T-helper 2 cell treated with Interferon-gamma antibody and Interleukin-4, amounts not matched to agents 5 μg/mL and 100 μg/mL, for 36 hours (primary cell): Measurements from ENCODE around the gene SLC26A3.

Experiments
- DNase-seq: peaks from one replicate; pipeline ENCODE4 v3.0.0; 2021; ENCODE audit warnings: low spot score
- H3K27ac Mint-ChIP-seq: one replicate; pipeline ENCODE4 v1.8.0; 2021; ENCODE audit warnings: mild to moderate bottlenecking, mixed read lengths
- H3K27me3 Mint-ChIP-seq: one replicate; pipeline ENCODE4 v1.8.0; 2021; ENCODE audit warnings: low read depth, mixed read lengths
- H3K36me3 Mint-ChIP-seq: one replicate; pipeline ENCODE4 v1.8.0; 2021; ENCODE audit warnings: low read depth, mixed read lengths
- H3K4me1 Mint-ChIP-seq: one replicate; pipeline ENCODE4 v1.8.0; 2021; ENCODE audit warnings: low read depth, mixed read lengths
- H3K4me3 Mint-ChIP-seq: one replicate; pipeline ENCODE4 v1.8.0; 2022; ENCODE audit warnings: mild to moderate bottlenecking, moderate library complexity, mixed read lengths
- H3K9me3 Mint-ChIP-seq: one replicate; pipeline ENCODE4 v1.8.0; 2021; ENCODE audit warnings: mixed read lengths

SLC26A3 gene

DNA sequence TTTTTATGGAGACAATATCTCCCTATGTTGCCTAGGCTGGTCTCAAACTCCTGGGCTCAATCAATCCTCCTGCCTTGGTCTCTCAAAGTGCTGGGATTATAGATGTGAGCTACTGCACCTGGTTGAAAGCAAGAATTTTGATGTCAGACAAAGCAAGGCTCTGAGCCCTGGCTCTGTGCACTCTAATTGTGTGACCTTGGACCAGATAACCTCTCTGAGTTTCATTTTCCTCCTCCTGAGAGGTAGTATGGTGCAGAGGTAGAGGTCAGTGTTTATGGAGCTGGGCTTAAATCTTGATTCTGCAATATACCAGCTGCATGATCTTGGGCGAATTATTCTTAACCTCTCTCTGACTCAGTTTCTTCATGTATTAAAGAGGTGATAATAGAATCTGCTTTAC is 31.4 kb upstream of the SLC26A3 start:
- H3K27ac Mint-ChIP-seq, result no peak overlapping the region
- no peak for DNase-seq
- peaks cover 9% of the 10 kb centered on the region for H3K27me3 Mint-ChIP-seq
- H3K4me3 Mint-ChIP-seq, result no peak overlapping the region
- no peaks in the 10 kb centered on the region for H3K9me3 Mint-ChIP-seq
- no peaks in the 10 kb centered on the region for H3K36me3 Mint-ChIP-seq
- peaks cover 2% of the 10 kb centered on the region for H3K4me1 Mint-ChIP-seq

DNA sequence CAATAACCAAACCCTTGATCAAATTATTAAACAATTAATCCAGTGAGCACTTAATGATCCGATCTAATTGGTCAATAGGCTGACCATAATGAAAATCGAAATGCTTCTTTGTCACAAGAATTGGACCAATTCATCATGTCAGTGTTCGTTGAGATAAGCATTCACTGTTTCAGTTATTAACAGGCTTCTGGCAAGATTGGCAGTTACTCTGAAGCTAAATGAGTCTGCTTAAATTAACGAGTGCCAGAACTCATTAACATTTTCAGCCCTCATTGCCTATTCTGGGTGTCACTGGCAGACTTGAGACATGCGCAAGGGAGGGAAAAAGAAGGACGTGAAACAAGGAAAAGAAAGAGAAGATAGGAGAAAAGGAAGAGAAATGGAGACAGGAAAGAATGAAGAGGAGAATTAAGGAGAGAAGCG is 30.7 kb upstream of the SLC26A3 start:
- H3K9me3 Mint-ChIP-seq, result no peaks in the 10 kb centered on the region
- peaks cover 10% of the 10 kb centered on the region for H3K27me3 Mint-ChIP-seq
- no peak for DNase-seq
- H3K4me1 Mint-ChIP-seq, result peaks cover 2% of the 10 kb centered on the region
- H3K27ac Mint-ChIP-seq, result no peak overlapping the region
- no peak overlapping the region for H3K4me3 Mint-ChIP-seq
- H3K36me3 Mint-ChIP-seq, result no peaks in the 10 kb centered on the region

DNA sequence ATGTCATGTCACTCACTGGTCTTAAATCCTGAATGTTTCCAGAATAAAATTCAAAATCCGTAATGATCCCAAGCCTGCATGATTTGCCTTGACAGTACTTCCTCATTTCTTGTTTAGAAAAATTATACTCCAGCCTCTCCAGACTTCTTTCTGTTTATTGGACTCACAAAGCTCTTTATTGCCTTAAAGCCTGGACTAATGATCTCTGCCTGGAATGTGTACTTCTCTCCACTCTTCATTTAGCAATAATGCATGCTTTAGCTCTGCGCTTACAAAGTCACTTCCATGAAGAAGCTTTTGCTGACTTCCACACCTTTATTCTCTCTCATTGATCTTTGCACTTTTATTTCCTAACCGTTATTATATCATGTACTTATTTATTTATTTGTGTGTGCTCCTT is 27.4 kb upstream of the SLC26A3 start:
- peaks cover 11% of the 10 kb centered on the region for H3K27me3 Mint-ChIP-seq
- no peak overlapping the region for H3K27ac Mint-ChIP-seq

DNA sequence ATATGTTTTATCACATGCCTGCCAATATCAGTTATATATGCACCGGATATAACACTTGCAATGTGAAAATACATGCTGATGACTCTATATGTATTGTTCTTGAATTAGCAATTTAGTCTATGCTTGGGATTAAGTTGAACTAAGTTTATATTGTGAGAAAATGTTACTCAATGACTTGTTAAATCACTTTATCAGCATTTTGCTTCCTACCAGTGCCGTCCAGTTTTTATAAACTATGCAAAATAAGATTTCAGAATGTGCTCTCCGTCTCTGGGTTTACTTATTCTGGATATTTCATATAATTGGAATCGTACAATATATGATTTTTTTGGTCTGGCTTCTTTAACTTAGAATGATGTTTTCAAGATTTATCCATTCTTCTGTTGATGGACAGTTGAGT is 25.5 kb upstream of the SLC26A3 start:
- DNase-seq, result no peak
- Mint-ChIP-seq H3K4me1 (no peaks in the 10 kb centered on the region), H3K4me3 (no peak overlapping the region), H3K27ac (no peak overlapping the region), H3K36me3 (no peaks in the 10 kb centered on the region), H3K9me3 (peaks cover 4% of the 10 kb centered on the region), H3K27me3 (peaks cover 8% of the 10 kb centered on the region)

More for the DNA sequence above, 27.4 kb upstream of the SLC26A3 start:
- Mint-ChIP-seq H3K4me3 (no peak overlapping the region), H3K9me3 (no peaks in the 10 kb centered on the region), H3K4me1 (no peaks in the 10 kb centered on the region), H3K36me3 (no peaks in the 10 kb centered on the region)
- DNase-seq, result no peak

DNA sequence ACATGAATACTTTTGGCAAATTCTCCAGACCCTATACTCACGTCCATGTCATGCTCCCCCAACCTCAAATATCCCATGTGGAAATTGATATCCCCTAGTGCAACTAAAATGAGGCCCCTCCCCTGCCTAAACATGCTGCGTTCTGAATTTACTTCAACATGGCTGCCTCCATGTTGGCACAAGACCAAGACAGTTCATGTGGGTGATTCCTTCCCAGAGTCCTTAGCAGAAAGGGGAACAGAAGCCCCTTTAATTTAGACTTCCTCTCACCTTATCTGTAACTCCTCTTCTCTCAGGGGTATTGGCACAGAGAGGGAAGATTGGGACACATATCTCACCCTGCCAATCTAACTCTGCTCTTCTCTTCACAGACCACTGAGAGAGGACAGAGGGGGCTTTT is 24.5 kb upstream of the SLC26A3 start:
- H3K27ac Mint-ChIP-seq, result no peak overlapping the region
- peaks cover 8% of the 10 kb centered on the region for H3K27me3 Mint-ChIP-seq
- peaks cover 4% of the 10 kb centered on the region for H3K9me3 Mint-ChIP-seq
- H3K4me1 Mint-ChIP-seq, result no peaks in the 10 kb centered on the region
- DNase-seq, result no peak
- no peaks in the 10 kb centered on the region for H3K36me3 Mint-ChIP-seq
- H3K4me3 Mint-ChIP-seq, result no peak overlapping the region

DNA sequence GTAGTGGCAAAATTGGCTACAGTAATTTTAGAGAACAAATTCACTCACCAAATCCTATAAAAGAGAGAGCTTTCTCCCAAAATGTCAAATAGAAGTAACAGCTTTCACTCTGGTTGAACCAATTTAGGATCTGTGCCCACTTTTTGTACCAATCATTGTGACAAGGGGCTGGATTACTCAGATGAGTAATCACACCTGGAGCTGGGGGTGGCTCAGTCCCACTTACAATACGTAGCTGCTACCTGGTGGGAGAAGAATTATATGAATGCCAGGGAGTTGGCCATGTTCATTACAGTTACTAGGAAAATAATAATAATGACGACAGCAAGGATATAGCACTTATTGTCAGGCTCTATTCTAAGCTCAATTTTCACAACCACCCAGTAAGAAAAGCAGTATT is 23.4 kb upstream of the SLC26A3 start:
- Mint-ChIP-seq H3K4me1 (no peaks in the 10 kb centered on the region), H3K9me3 (peaks cover 4% of the 10 kb centered on the region)
- DNase-seq, result no peak

DNA sequence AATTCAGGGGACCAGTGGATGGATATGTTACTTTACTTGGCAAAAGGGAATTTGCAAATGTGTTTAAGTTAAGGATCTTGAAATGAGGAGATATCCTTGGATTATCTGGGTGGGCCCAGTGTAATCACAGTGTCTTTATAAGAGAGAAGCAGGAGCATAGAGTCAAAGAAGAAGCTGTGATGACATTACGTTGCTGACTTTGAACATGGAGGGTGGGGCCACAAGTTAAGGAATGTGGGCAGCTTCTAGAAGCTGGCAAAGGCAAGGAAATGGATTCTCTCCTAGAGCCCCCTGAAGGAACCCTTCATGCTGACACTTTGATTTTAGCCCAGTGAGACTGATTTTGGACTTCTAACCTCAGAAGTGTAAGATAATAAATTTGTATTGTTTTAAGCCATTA is 21.8 kb upstream of the SLC26A3 start:
- Mint-ChIP-seq H3K9me3 (peaks cover 4% of the 10 kb centered on the region), H3K4me1 (no peaks in the 10 kb centered on the region)
- no peak for DNase-seq

More for the DNA sequence above, 23.4 kb upstream of the SLC26A3 start:
- no peaks in the 10 kb centered on the region for H3K36me3 Mint-ChIP-seq
- H3K27ac Mint-ChIP-seq, result no peak overlapping the region
- H3K27me3 Mint-ChIP-seq, result peaks cover 5% of the 10 kb centered on the region
- no peak overlapping the region for H3K4me3 Mint-ChIP-seq

DNA sequence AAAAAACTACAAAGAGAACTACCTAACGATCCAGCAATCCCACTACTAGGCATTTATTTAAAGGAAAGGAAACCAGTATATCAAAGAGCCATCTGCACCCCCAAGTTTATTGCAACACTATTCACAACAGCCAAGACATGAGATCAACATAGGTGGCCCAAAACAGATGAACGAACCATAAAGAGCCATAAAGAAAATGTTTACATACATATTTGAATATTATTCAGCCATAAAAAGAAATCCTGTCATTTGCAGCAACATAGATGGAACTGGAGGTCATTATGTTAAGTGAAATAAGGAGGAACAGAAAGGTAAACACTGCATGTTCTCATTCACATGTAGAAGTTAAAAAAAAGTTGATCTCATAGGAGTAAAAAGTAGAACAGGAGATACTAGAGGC is 15.6 kb upstream of the SLC26A3 start:
- peaks cover 7% of the 10 kb centered on the region for H3K27me3 Mint-ChIP-seq
- H3K27ac Mint-ChIP-seq, result no peak overlapping the region
- H3K9me3 Mint-ChIP-seq, result no peaks in the 10 kb centered on the region
- no peak for DNase-seq
- H3K4me3 Mint-ChIP-seq, result no peak overlapping the region
- no peaks in the 10 kb centered on the region for H3K36me3 Mint-ChIP-seq
- H3K4me1 Mint-ChIP-seq, result peaks cover 9% of the 10 kb centered on the region

More for the DNA sequence above, 21.8 kb upstream of the SLC26A3 start:
- Mint-ChIP-seq H3K36me3 (no peaks in the 10 kb centered on the region), H3K27ac (no peak overlapping the region), H3K4me3 (no peak overlapping the region), H3K27me3 (peaks cover 5% of the 10 kb centered on the region)

DNA sequence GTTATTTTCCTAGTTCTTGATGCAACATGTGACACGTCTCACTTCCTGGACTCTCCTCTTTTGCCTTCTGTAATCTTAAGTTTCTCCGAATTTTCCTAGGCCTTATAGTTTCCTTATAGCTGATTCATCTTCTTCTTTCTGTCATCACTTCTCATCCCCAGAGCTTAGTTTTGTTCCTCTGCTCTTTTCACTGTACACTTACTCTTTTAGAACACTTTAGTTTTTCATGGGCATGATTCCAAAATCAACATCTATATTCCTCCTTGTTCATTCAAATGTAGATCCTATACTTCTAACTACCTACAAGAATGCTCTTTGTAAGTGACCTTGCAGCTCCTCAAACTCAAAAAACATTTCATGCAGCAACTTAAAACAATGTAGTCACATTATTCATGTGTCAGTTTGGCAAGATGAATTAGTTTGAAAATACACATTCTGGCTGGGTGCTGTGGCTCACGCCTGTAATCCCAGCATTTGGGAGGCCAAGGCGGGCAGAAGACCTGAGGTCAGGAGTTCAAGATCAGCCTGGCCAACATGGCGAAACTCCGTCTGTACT is 13.1 kb upstream of the SLC26A3 start:
- no peaks in the 10 kb centered on the region for H3K9me3 Mint-ChIP-seq
- H3K4me1 Mint-ChIP-seq, result peaks cover 9% of the 10 kb centered on the region
- H3K4me3 Mint-ChIP-seq, result no peak overlapping the region
- no peaks in the 10 kb centered on the region for H3K36me3 Mint-ChIP-seq
- H3K27ac Mint-ChIP-seq, result peak overlapping the region; percentile 29
- no peak for DNase-seq
- H3K27me3 Mint-ChIP-seq, result peaks cover 7% of the 10 kb centered on the region

DNA sequence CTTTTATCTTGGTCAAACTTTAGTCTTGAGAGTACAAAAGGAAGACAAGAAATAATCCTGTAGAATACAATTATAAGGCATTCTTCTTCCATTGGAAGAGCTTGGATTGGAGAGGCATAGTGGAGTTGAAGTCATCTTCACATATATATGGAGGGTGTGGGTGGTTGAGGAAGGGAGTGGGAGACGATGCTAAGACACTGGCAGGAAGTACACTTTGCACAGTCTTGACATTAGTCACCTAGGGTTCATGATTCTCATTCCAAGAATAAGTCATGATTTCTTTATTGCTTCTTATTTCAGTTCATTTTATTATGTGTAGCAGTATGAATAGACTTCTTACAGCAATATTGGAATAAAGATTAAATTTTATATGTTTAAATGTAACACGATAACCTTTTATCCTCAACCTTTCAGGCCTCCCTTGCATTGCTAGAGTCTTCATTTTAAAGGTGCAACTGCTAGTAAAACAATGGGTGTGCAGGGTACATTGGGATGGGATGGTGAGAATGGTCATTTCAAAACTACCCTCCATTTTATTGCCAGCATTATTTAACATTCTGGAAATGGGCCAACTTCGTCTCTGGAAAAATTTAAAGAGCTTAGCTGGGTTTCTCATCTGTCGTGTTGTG is 12.3 kb upstream of the SLC26A3 start:
- no peaks in the 10 kb centered on the region for H3K9me3 Mint-ChIP-seq
- DNase-seq, result peak; percentile 48
- no peak overlapping the region for H3K4me3 Mint-ChIP-seq
- peaks cover 7% of the 10 kb centered on the region for H3K27me3 Mint-ChIP-seq
- no peaks in the 10 kb centered on the region for H3K36me3 Mint-ChIP-seq
- no peak overlapping the region for H3K27ac Mint-ChIP-seq
- peaks cover 9% of the 10 kb centered on the region for H3K4me1 Mint-ChIP-seq

DNA sequence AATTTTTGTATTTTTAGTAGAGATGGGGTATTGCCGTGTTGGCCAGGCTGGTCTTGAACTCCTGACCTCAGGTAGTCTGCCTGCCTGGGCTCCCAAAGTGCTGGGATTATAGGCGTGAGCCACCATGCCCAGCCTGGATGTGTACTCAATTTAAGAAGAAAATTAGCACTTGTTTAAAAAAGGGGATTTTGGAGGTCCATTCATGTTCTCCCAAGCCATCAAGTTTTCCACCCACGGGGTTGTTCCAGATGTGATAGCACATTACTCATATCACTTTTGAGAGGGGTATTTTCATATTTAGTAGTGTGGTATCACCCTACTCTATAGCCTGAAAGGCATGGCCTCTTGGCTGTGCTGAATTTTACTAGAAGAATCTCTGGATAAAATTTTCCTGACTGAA is 10.5 kb upstream of the SLC26A3 start:
- Mint-ChIP-seq H3K27ac (no peak overlapping the region), H3K4me3 (no peak overlapping the region), H3K9me3 (no peaks in the 10 kb centered on the region), H3K27me3 (peaks cover 3% of the 10 kb centered on the region), H3K36me3 (no peaks in the 10 kb centered on the region), H3K4me1 (peaks cover 9% of the 10 kb centered on the region)
- peak; percentile 59 for DNase-seq

DNA sequence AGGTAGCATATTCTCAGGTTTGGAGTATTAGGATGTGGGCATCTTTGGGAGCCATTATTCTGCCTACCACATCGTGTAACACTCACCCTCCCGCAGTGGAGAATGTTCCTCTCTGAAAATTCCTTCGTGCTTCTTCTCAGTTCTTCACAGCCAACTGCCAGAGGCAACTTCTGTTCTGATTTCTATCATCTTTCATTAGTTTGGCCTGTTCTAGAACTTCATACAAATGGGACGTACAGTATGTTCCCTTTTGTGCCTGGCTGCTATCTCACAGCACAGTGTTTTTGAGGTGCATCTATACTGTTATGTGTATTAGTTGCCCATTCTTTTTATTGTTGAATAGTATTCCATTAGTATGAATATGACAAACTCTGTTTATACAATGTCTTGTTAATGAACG is 8.9 kb upstream of the SLC26A3 start:
- DNase-seq, result no peak
- no peak overlapping the region for H3K27ac Mint-ChIP-seq
- peaks cover 9% of the 10 kb centered on the region for H3K4me1 Mint-ChIP-seq
- no peak overlapping the region for H3K4me3 Mint-ChIP-seq
- H3K27me3 Mint-ChIP-seq, result no peaks in the 10 kb centered on the region
- H3K36me3 Mint-ChIP-seq, result no peaks in the 10 kb centered on the region
- H3K9me3 Mint-ChIP-seq, result no peaks in the 10 kb centered on the region

DNA sequence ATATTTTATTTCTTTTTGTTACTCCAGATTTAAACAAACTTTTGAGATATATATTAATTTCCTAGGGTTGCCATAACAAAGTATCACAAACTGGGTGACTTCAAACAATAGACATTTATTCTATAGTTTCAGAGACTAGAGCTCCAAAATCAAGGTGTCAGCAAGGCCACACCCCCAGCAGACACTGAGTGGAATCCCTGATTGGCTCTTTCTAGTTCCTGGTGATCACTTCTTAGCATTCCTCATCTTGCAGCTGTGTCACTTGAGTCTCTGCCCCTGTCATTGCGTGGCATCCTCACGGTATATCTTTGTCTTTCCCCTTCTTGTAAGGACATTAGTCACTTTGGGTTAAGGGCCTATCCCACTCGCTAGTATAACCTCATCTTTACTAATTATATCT is 7.6 kb upstream of the SLC26A3 start:
- Mint-ChIP-seq H3K27me3 (no peaks in the 10 kb centered on the region), H3K9me3 (no peaks in the 10 kb centered on the region), H3K4me3 (no peak overlapping the region), H3K36me3 (no peaks in the 10 kb centered on the region), H3K4me1 (peaks cover 5% of the 10 kb centered on the region), H3K27ac (no peak overlapping the region)
- DNase-seq, result no peak

DNA sequence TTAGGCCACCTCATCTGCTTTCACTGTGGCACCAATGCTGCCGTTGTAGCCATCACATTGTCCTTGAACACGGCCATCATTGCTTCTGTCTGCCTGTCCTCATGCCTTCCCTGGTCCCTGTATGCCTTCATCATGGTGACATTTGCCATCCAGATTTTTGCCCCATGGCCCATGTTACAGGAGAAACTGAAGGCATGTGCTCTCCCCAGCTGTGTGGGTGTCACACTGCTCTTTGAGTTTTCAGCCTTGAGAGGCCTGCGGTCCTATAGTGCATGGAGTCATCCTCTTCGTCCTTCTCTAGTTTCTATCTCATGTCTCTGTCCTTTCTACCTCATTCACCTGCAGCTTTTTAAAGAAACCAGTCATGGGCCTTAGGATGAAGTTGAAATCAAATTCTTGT is 6.2 kb upstream of the SLC26A3 start:
- Mint-ChIP-seq H3K4me3 (no peak overlapping the region), H3K4me1 (no peaks in the 10 kb centered on the region), H3K36me3 (no peaks in the 10 kb centered on the region), H3K27me3 (peaks cover 4% of the 10 kb centered on the region), H3K9me3 (no peaks in the 10 kb centered on the region), H3K27ac (no peak overlapping the region)
- DNase-seq, result no peak
